GM23338 (cell line): ENCODE measurements around the gene SEC16A. TPM values are rescaled to one million over a fixed set of nuclear protein-coding genes. Genes with fewer than 3 reads are reported as not detected.

Experiments
- ATAC-seq: fragments of 200-7000 bp; cut with Tn5 transposase; 3 replicates; pipeline ENCODE4 v1.9.1; 2020
- DNase-seq: peaks from one replicate; pipeline ENCODE4 v3.0.0-alpha.2; 2015; ENCODE audit warnings: low spot score
- H2AFZ ChIP-seq: fragments of 200-600 bp; sonication (generic); 2 replicates; pipeline ENCODE4 v1.8.0; 2016; ENCODE audit warnings: antibody characterized with exemption, mild to moderate bottlenecking, moderate library complexity
- H3F3A ChIP-seq: fragments of 200-600 bp; sonication (generic); replicated peaks from 2 replicates; pipeline ENCODE4 v1.8.0; 2017; ENCODE audit warnings: antibody characterized with exemption, mixed run types, low read depth
- H3K27ac ChIP-seq: fragments of 200-600 bp; sonication (generic); 2 replicates; pipeline ENCODE4 v1.6.1; 2016; ENCODE audit warnings: low read depth
- H3K27me3 ChIP-seq: fragments of 200-600 bp; sonication (generic); 2 replicates; pipeline ENCODE4 v1.8.0; 2016; ENCODE audit warnings: mild to moderate bottlenecking, mixed run types, moderate library complexity; ENCODE audit not compliant: insufficient read depth
- H3K36me3 ChIP-seq: fragments of 200-600 bp; sonication (generic); 2 replicates; pipeline ENCODE4 v1.8.0; 2016; ENCODE audit warnings: mild to moderate bottlenecking; ENCODE audit not compliant: insufficient read depth
- H3K4me1 ChIP-seq: fragments of 200-600 bp; sonication (generic); 2 replicates; pipeline ENCODE4 v1.8.0; 2016; ENCODE audit warnings: mild to moderate bottlenecking, moderate library complexity; ENCODE audit not compliant: insufficient read depth
- H3K4me2 ChIP-seq: fragments of 200-600 bp; sonication (generic); 2 replicates; pipeline ENCODE4 v1.7.1; 2017; ENCODE audit warnings: mixed run types
- H3K4me3 ChIP-seq: fragments of 200-600 bp; sonication (generic); 2 replicates; pipeline ENCODE4 v1.6.1; 2016; ENCODE audit warnings: mixed run types
- H3K79me2 ChIP-seq: fragments of 200-600 bp; sonication (generic); replicated peaks from 2 replicates; pipeline ENCODE4 v1.8.0; 2017; ENCODE audit warnings: mild to moderate bottlenecking; ENCODE audit not compliant: insufficient read depth
- H3K9me2 ChIP-seq: fragments of 200-600 bp; sonication (generic); 2 replicates; pipeline ENCODE4 v1.8.0; 2017; ENCODE audit not compliant: insufficient read depth
- H4K20me1 ChIP-seq: fragments of 200-600 bp; sonication (generic); replicated peaks from 2 replicates; pipeline ENCODE4 v1.8.0; 2017; ENCODE audit warnings: mild to moderate bottlenecking; ENCODE audit not compliant: insufficient read depth
- H3K27ac Mint-ChIP-seq: 2 replicates; pipeline ENCODE4 v1.8.0; 2020; ENCODE audit warnings: inconsistent platforms, mild to moderate bottlenecking, moderate library complexity, mixed read lengths
- H3K27me3 Mint-ChIP-seq: 3 replicates; pipeline ENCODE4 v1.8.0; 2022; ENCODE audit warnings: low read depth, mild to moderate bottlenecking, moderate library complexity, mixed read lengths, inconsistent platforms; ENCODE audit not compliant: insufficient read depth, poor library complexity
- H3K36me3 Mint-ChIP-seq: 3 replicates; pipeline ENCODE4 v1.8.0; 2021; ENCODE audit warnings: low read depth, mild to moderate bottlenecking, inconsistent platforms, moderate library complexity, mixed read lengths
- H3K4me1 Mint-ChIP-seq: 3 replicates; pipeline ENCODE4 v1.8.0; 2020; ENCODE audit warnings: mild to moderate bottlenecking, inconsistent platforms, mixed read lengths
- H3K4me3 Mint-ChIP-seq: 3 replicates; pipeline ENCODE4 v1.8.0; 2021; ENCODE audit warnings: moderate library complexity, mild to moderate bottlenecking, inconsistent platforms, mixed read lengths
- H3K9me3 Mint-ChIP-seq: 3 replicates; pipeline ENCODE4 v1.8.0; 2020; ENCODE audit warnings: moderate library complexity, mild to moderate bottlenecking, inconsistent platforms, mixed read lengths
- CTCF ChIP-seq, 2 experiments: fragments of 200-600 bp in 1 of 2; sonication (generic) in 1 of 2; conservative IDR thresholded peaks; 2 replicates each; pipeline versions ENCODE4 v1.5.1 to v1.6.1; 2016 to 2017; ENCODE audit warnings: antibody characterized with exemption in 2 of 2, low read depth in 2 of 2, mild to moderate bottlenecking in 2 of 2, moderate library complexity in 1 of 2
- JUNB ChIP-seq: IDR thresholded peaks from one replicate; pipeline ENCODE4 v1.6.1; 2016; ENCODE audit warnings: antibody characterized with exemption; ENCODE audit not compliant: unreplicated experiment
- NANOG ChIP-seq: IDR thresholded peaks from 2 replicates; pipeline ENCODE4 v1.6.1; 2016; ENCODE audit warnings: antibody characterized with exemption, borderline replicate concordance
- REST ChIP-seq: IDR thresholded peaks from one replicate; pipeline ENCODE4 v1.6.1; 2018; ENCODE audit warnings: antibody characterized with exemption; ENCODE audit not compliant: unreplicated experiment
- ZNF114 ChIP-seq: fragments of 250-450 bp; sonication (Bioruptor Pico); IDR thresholded peaks from 2 replicates; pipeline ENCODE4 v1.5.0; 2020; ENCODE audit warnings: mild to moderate bottlenecking, moderate library complexity
- ZNF331 ChIP-seq: fragments of 250-450 bp; sonication (Bioruptor Pico); IDR thresholded peaks from 2 replicates; pipeline ENCODE4 v1.5.0; 2020; ENCODE audit warnings: low read depth, mild to moderate bottlenecking, moderate library complexity
- polyA plus RNA-seq: library from polyadenylated mRNA; unstranded; fragments of >200 nt; fragmentation: Nextera tagmentation; extraction: Ambion mirVana; gene quantifications from 2 replicates; pipeline ENCODE4 v1.2.1, GENCODE V29; 2016
- total RNA-seq: library from RNA; depleted of rRNA; stranded (reverse); fragments of >200 nt; shearing (Covaris generic); gene quantifications from 2 replicates; pipeline ENCODE4 v1.2.3, GENCODE V29; 2014
- TF ChIP-seq, protein P1 (sequence below): IDR thresholded peaks from 2 replicates; pipeline ENCODE4 v1.6.1; 2016; ENCODE audit warnings: antibody characterized with exemption

Gene SEC16A
- total and polyA plus RNA-seq, 2 experiments from 2014 or later: 34.0 to 59.2 TPM

- H3K27me3 ChIP-seq: no peaks in the 10 kb centered on the region
- Mint-ChIP-seq H3K27ac (no peak within 1 kb of the TSS), H3K4me1 (peaks cover 18% of the 10 kb centered on the region), H3K36me3 (peaks cover 37% of the 10 kb centered on the region), H3K9me3 (0 out of 3 replicates have a peak, but pooled peaks cover 2% of the 10 kb centered on the region), H3K4me3 (peak within 1 kb of the TSS; percentile 85), H3K27me3 (peaks cover 13% of the 10 kb centered on the region)
- no peaks in the 10 kb centered on the region for H3K9me2 ChIP-seq
- peak within 1 kb of the TSS; percentile 80 for H3K27ac ChIP-seq
- peak within 1 kb of the TSS; percentile 85 for H2AFZ ChIP-seq
- H3K79me2 ChIP-seq: peaks cover 29% of the 10 kb centered on the region
- H3K4me2 ChIP-seq: peak within 1 kb of the TSS; percentile 93
- peaks cover 23% of the 10 kb centered on the region for H3F3A ChIP-seq
- H4K20me1 ChIP-seq: peaks cover 23% of the 10 kb centered on the region; the same call in 1 of the 2 replicates
- TF ChIP-seq ZNF114: no peak
- no peak for TF ChIP-seq ZNF331 (CRISPR knock-in tag)
- no peak for TF ChIP-seq JUNB
- TF ChIP-seq REST: peak; percentile 7
- TF ChIP-seq CTCF (conservative IDR thresholded peaks at IDR 0.05; ENCODE audit: low read depth in 2 of 2): peak; percentile 28 to 61
- TF ChIP-seq, protein P1, sequence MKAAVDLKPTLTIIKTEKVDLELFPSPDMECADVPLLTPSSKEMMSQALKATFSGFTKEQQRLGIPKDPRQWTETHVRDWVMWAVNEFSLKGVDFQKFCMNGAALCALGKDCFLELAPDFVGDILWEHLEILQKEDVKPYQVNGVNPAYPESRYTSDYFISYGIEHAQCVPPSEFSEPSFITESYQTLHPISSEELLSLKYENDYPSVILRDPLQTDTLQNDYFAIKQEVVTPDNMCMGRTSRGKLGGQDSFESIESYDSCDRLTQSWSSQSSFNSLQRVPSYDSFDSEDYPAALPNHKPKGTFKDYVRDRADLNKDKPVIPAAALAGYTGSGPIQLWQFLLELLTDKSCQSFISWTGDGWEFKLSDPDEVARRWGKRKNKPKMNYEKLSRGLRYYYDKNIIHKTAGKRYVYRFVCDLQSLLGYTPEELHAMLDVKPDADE: no peak
- TF ChIP-seq NANOG: no peak
- H3K4me1 ChIP-seq: no peaks in the 10 kb centered on the region
- DNase-seq (peak; percentile 87), ATAC-seq (peak; percentile 74)
- peak within 1 kb of the TSS; percentile 85 for H3K4me3 ChIP-seq
- H3K36me3 ChIP-seq: peaks cover 10% of the 10 kb centered on the region
Observed at GRCh38 chr9:136439481-136440408, 43.1 kb downstream of the SEC16A start, which contains the start of gene INPP5E. Gene INPP5E (minus strand): TSS chr9:136439845. CDS start chr9:136439419, 426 bp downstream.
